Uterus (tissue), 4 donors: ENCODE results near the gene CERS6. TPM values are rescaled to one million over a fixed set of nuclear protein-coding genes. Genes with fewer than 3 reads are reported as not detected.

ENCODE experiments used
- DNase-seq, 2 donors: peaks; one replicate each; pipeline ENCODE4 v3.0.0-alpha.2; 2019 to 2020
- H3K27ac ChIP-seq, 2 donors: fragments of 200-600 bp; sonication (generic); 1 replicate in 1 of 2; 2 replicates in 1 of 2; pipeline ENCODE4 v1.5.1; 2016 to 2018
- H3K27me3 ChIP-seq, 2 donors: fragments of 200-600 bp; sonication (generic); one replicate each; pipeline ENCODE4 v1.5.1; 2018 to 2019; ENCODE audit warnings: control low read depth in 1 of 2
- H3K36me3 ChIP-seq, 2 donors: fragments of 200-600 bp; sonication (generic); one replicate each; pipeline ENCODE4 v1.5.1; 2019; ENCODE audit warnings: control low read depth in 1 of 2
- H3K4me1 ChIP-seq, 2 donors: fragments of 200-600 bp; sonication (generic); one replicate each; pipeline ENCODE4 v1.5.1; 2018 to 2019; ENCODE audit warnings: control low read depth in 1 of 2
- H3K4me3 ChIP-seq, 2 donors: fragments of 200-600 bp; sonication (generic); 1 replicate in 1 of 2; 2 replicates in 1 of 2; pipeline ENCODE4 v1.5.1; 2018 to 2019; ENCODE audit warnings: mild to moderate bottlenecking in 1 of 2
- H3K9me3 ChIP-seq, 2 donors: fragments of 200-600 bp; sonication (generic); one replicate each; pipeline ENCODE4 v1.5.1; 2019; ENCODE audit warnings: control low read depth in 1 of 2
- CTCF ChIP-seq, 4 experiments: fragments of 200-600 bp in 2 of 4; fragments of 450-650 bp in 2 of 4; sonication (generic) in 2 of 4; IDR thresholded peaks; one replicate each; pipeline ENCODE4 v1.5.1; 2016 to 2019; ENCODE audit warnings: antibody characterized with exemption in 4 of 4, mild to moderate bottlenecking in 2 of 4, moderate library complexity in 1 of 4
- POLR2A ChIP-seq, 2 donors: fragments of 450-650 bp; IDR thresholded peaks; one replicate each; pipeline ENCODE4 v1.6.1; 2016; ENCODE audit warnings: antibody characterized with exemption in 2 of 2, mild to moderate bottlenecking in 1 of 2, moderate library complexity in 1 of 2
- intact Hi-C: fragments of 100-400 bp; cut with DNase I; formaldehyde crosslinking; loops from one replicate; pipeline ENCODE4 v1.15.1; 2023; ENCODE audit warnings: low total_unique reads
- total RNA-seq, 4 donors: library from RNA; depleted of rRNA in 3 of 4; stranded (reverse); fragments of >200 nt in 3 of 4; gene quantifications; one replicate each; pipeline versions ENCODE4 v1.1.0 to v1.2.4, GENCODE V29; 2014 to 2023
- donor health status: DM: yes; HTN: yes; CAD: no.

The CERS6 gene
- total RNA-seq, 4 donors from 2014 or later: 20.0 to 47.2 (median 26.6) TPM

DNA sequence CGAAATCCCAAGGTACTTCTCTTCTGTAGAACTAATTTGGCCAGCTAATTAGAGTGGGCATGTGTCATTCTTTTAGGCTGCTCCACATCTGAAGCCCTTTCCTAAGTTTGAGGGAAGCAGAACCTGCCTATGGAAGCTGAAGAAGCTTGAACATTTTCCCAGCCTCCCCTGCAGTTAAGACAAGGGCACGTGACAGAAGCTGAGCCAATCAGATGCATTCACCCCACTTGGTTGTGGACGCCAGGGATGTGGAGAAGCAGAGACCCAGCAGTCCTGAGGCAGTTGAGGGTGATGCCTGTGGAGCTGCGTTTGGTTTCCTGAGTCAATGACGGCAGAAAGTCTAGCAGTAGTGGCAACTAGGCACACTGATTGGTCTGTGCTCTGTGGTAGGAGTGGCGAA, 26.1 kb upstream of the CERS6 start:
- no peak for TF ChIP-seq POLR2A (IDR thresholded peaks at IDR 0.05)
- no peak for TF ChIP-seq CTCF (IDR thresholded peaks at IDR 0.05)
- Histone ChIP-seq H3K4me1 (no peaks in the 10 kb centered on the region), H3K9me3 (no peaks in the 10 kb centered on the region), H3K27me3 (no peaks in the 10 kb centered on the region), H3K36me3 (no peaks in the 10 kb centered on the region), H3K27ac (no peak overlapping the region), H3K4me3 (no peak overlapping the region)
- no peak for DNase-seq
- intact Hi-C loops: no loop called here

DNA sequence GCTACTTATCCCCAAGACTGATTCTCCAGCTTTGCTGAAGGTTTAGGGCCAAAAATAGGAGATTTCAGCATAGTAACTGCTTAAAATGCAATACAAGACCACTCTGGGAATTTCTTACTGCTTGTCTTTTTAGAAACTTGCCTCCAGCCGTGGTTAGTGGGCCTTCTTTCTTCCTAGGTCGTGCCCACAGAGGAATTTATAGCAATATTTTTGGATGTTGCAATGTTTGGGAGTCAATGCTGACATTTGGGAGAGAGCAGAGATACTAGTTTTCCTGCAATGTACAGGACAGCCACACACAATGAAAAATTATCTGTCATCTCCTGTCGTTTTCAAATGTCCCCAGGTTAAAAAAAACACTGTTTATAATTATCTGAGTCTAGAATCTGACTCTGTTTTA, 25.6 kb upstream of the CERS6 start:
- Histone ChIP-seq H3K36me3 (no peaks in the 10 kb centered on the region), H3K4me1 (no peaks in the 10 kb centered on the region), H3K27ac (no peak overlapping the region), H3K4me3 (no peak overlapping the region), H3K9me3 (no peaks in the 10 kb centered on the region), H3K27me3 (no peaks in the 10 kb centered on the region)
- DNase-seq: no peak
- TF ChIP-seq POLR2A (IDR thresholded peaks at IDR 0.05) (no peak), CTCF (IDR thresholded peaks at IDR 0.05) (no peak)
- intact Hi-C loops: no loop called here

DNA sequence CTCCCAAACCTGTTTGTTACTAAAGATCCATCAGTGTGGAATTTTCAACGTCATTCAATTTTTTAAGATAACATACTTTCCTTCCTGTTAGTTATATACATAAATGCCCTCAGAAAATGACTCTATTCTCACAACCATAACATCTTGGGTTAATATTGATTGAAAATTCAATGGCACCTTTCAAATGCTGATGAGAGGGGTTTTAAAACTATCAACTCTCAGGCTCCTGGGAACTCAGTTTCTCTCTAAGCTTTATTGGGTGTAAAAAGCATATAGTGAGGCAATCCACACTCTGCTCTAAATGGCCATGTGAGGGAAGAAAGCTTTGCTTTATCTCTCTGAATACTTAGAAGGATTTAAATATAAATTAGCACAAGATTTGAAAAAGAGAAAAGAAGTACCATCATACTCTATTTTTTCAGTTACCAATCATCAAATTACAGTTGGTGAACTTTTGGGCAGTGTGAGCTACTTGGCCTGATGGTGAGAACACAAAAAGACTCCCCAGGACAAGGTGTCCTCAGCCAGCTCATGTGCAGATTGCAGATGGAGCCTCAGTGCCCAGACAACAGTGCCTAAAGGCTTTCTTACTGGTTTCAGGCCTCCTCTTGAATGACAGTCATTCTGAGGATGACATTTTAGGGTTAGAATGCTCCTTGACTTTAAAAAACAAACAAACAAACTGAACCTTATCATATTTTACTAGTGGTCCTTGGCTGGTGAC, 24.6 kb upstream of the CERS6 start:
- Histone ChIP-seq H3K4me1 (no peaks in the 10 kb centered on the region), H3K27me3 (no peaks in the 10 kb centered on the region), H3K27ac (no peak overlapping the region), H3K36me3 (no peaks in the 10 kb centered on the region), H3K9me3 (no peaks in the 10 kb centered on the region), H3K4me3 (no peak overlapping the region)
- DNase-seq: no peak
- no peak for TF ChIP-seq POLR2A (IDR thresholded peaks at IDR 0.05)
- TF ChIP-seq CTCF (IDR thresholded peaks at IDR 0.05): no peak
- intact Hi-C loops: no loop called here

GRCh38 chr2:168432100-168432499, 24.0 kb upstream of the CERS6 start:
- Histone ChIP-seq H3K4me1 (no peaks in the 10 kb centered on the region), H3K4me3 (no peak overlapping the region), H3K27me3 (no peaks in the 10 kb centered on the region), H3K27ac (no peak overlapping the region), H3K36me3 (no peaks in the 10 kb centered on the region), H3K9me3 (no peaks in the 10 kb centered on the region)
- DNase-seq: no peak
- TF ChIP-seq POLR2A (IDR thresholded peaks at IDR 0.05) (no peak), CTCF (IDR thresholded peaks at IDR 0.05) (no peak)
- intact Hi-C loops: no loop called here

DNA sequence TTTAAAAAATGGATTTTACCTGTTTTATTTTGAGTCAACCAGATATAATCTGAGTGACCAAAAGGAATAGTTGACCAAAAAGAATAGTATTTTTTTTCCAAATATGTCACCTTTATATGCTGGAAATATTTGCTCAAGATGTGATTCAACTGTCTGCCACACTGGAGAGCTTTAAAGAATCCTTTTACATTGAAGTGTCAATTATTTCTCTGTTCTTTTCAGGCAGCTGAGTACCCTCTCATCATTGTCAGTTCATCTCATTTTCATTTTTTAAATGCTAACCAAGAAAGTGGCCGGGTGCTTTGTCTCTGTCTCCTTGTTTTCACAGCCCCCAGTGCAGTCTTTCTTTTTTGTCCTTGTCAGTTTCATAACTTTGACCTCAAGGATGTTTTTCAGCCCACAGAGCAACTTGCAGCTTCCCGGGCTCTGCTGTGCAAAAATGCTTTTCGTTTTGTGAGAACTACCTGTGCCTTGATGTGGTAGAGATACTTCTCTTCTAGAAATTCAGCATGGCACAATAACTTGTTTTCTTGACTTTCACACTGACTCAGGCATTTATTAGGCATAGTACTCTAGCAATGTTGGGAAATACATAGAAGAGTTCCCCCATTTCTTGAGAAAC, 23.4 kb upstream of the CERS6 start:
- Histone ChIP-seq H3K27ac (no peak overlapping the region), H3K9me3 (no peaks in the 10 kb centered on the region), H3K36me3 (no peaks in the 10 kb centered on the region), H3K4me1 (no peaks in the 10 kb centered on the region), H3K27me3 (no peaks in the 10 kb centered on the region), H3K4me3 (no peak overlapping the region)
- DNase-seq: no peak
- intact Hi-C loops: no loop called here
- no peak for TF ChIP-seq CTCF (IDR thresholded peaks at IDR 0.05)
- TF ChIP-seq POLR2A (IDR thresholded peaks at IDR 0.05): no peak
